ENCODE measurements around the gene CDCA4. TPM values are rescaled to one million over a fixed set of nuclear protein-coding genes. Genes with fewer than 3 reads are reported as not detected.
A peak's percentile ranks its signal among the peaks of the same experiment; 100 is the strongest.

Gene CDCA4
- polyA plus RNA-seq, 1 of the 3 experiments (the other 2 are of a cell fraction) = 26.8 TPM

DNA sequence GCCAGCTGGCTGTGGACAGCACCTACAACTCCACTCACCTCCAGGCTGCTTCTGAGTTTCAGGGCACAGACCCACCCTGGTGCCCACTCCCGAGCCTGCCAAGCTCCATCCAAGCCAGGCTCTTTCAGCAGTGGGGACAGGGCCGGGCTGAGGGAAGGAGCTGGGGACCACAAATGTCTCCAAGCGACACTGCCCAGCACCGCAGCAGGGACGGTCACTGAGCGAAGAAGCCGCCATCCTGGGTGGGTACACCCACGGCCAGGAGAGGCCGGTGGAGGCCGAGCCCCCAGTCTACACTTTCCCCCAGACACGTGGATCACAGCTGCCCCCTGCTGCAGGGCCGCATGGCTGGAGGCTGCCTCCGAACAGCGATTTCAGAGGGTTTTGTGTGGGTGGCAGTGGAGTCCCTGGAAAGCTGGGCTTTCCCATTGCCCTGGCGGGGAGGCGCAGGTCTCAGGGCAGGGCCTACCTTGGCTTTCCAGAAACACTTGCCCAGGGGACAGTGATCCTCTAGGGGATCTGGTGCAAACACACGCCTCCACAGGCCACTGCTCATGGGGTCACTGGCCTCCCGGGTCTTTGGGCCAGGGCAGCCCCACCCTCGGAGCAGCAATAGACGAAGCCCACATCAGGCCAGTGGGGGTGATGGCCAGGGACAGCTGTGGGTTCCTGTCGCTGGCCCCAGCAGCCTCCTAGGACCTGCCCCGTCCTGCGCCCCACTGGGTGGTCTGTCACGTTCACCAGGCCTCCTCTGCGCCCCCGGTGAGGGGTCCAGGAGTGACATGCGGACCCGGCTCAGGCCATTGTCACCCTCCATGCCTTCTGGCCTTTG is 45.6 kb upstream of the CDCA4 start (continued):
- TF ChIP-seq, protein P1, sequence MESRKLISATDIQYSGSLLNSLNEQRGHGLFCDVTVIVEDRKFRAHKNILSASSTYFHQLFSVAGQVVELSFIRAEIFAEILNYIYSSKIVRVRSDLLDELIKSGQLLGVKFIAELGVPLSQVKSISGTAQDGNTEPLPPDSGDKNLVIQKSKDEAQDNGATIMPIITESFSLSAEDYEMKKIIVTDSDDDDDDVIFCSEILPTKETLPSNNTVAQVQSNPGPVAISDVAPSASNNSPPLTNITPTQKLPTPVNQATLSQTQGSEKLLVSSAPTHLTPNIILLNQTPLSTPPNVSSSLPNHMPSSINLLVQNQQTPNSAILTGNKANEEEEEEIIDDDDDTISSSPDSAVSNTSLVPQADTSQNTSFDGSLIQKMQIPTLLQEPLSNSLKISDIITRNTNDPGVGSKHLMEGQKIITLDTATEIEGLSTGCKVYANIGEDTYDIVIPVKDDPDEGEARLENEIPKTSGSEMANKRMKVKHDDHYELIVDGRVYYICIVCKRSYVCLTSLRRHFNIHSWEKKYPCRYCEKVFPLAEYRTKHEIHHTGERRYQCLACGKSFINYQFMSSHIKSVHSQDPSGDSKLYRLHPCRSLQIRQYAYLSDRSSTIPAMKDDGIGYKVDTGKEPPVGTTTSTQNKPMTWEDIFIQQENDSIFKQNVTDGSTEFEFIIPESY (IDR thresholded peaks at IDR 0.05; ENCODE audit: borderline replicate concordance, low read depth) = no peak
- TF ChIP-seq, protein P2, sequence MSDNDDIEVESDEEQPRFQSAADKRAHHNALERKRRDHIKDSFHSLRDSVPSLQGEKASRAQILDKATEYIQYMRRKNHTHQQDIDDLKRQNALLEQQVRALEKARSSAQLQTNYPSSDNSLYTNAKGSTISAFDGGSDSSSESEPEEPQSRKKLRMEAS (IDR thresholded peaks at IDR 0.05; ENCODE audit: low read depth) = no peak
- no peak for TF ChIP-seq FOSL2 (IDR thresholded peaks at IDR 0.05; ENCODE audit: borderline replicate concordance, low read depth)
- TF ChIP-seq TEAD4 (IDR thresholded peaks at IDR 0.05; ENCODE audit: borderline replicate concordance, insufficient read depth) = no peak
- TF ChIP-seq NFIC (IDR thresholded peaks at IDR 0.05; ENCODE audit: borderline replicate concordance) = no peak
- TF ChIP-seq GABPA (IDR thresholded peaks at IDR 0.05; ENCODE audit: low read depth) = no peak
- TF ChIP-seq MEF2A (IDR thresholded peaks at IDR 0.05; ENCODE audit: borderline replicate concordance, low read depth) = no peak
- TF ChIP-seq USF2 (IDR thresholded peaks at IDR 0.05; ENCODE audit: borderline replicate concordance, low read depth, low read length) = no peak
- no peak for TF ChIP-seq RXRA (IDR thresholded peaks at IDR 0.05; ENCODE audit: borderline replicate concordance, low read depth)

GRCh38 chr14:105065280-105066228 is 44.7 kb upstream of the CDCA4 start, which contains the start of gene GPR132:
TSS of gene GPR132 (minus strand) at chr14:105065430. CDS start at chr14:105055420, 10,010 bp downstream.
- CTCF ChIA-PET = interaction anchor here (0.7 to 4.3 kb wide), 3 partner anchors 10 to 21 kb away, joined by 3 to 25 read pairs (median 3); no protein-coding TSS in a partner anchor
- POLR2A ChIA-PET = no interaction called here
- no peak within 1 kb of the TSS for H3K9ac ChIP-seq
- no peaks in the 10 kb centered on the region; a peak in 1 of 4 replicates for H3K4me1 ChIP-seq (ENCODE audit: control insufficient read depth in 1 of 2, insufficient read depth in 2 of 2, low read depth in 1 of 2, low read length in 1 of 2)
- H3K27me3 ChIP-seq (ENCODE audit: insufficient read depth) = no peaks in the 10 kb centered on the region
- DNase-seq = no peak
- no peak within 1 kb of the TSS for H3K4me2 ChIP-seq
- H3K9me3 ChIP-seq = no peaks in the 10 kb centered on the region
- H2AFZ ChIP-seq (ENCODE audit: low read depth) = 0 out of 2 replicates have a peak within 1 kb of the TSS, but pooled peaks have one; percentile 22
- H3K79me2 ChIP-seq (ENCODE audit: insufficient read depth) = no peaks in the 10 kb centered on the region
- 81% methylated on average over 15 of the region's 22 CpGs for WGBS (ENCODE audit: low lambda C conversion rate)
- no peaks in the 10 kb centered on the region for H3K36me3 ChIP-seq (replicated peaks in 1 of 2; ENCODE audit: control insufficient read depth in 1 of 2, insufficient read depth in 2 of 2, low read length in 1 of 2)
- H3F3A ChIP-seq (replicated peaks; ENCODE audit: insufficient read depth) = no peaks in the 10 kb centered on the region
- no peak within 1 kb of the TSS for H3K4me3 ChIP-seq (ENCODE audit: low read depth in 2 of 2, low read length in 1 of 2)
- no peaks in the 10 kb centered on the region for H3K9me2 ChIP-seq
- H3K27ac ChIP-seq (ENCODE audit: low read depth in 2 of 2, low read length in 1 of 2) = no peak within 1 kb of the TSS
- H4K20me1 ChIP-seq (ENCODE audit: insufficient read depth) = no peaks in the 10 kb centered on the region
- no peak for TF ChIP-seq EZH2phosphoT487 (IDR thresholded peaks at IDR 0.05; ENCODE audit: borderline replicate concordance, low read depth)
- TF ChIP-seq GATA2 (CRISPR knock-in tag; IDR thresholded peaks at IDR 0.05) = no peak
- TF ChIP-seq TAF1 (IDR thresholded peaks at IDR 0.05; ENCODE audit: borderline replicate concordance, low read depth, low read length) = no peak
- TF ChIP-seq FOSL2 (IDR thresholded peaks at IDR 0.05; ENCODE audit: borderline replicate concordance, low read depth) = no peak
- TF ChIP-seq, protein P3, sequence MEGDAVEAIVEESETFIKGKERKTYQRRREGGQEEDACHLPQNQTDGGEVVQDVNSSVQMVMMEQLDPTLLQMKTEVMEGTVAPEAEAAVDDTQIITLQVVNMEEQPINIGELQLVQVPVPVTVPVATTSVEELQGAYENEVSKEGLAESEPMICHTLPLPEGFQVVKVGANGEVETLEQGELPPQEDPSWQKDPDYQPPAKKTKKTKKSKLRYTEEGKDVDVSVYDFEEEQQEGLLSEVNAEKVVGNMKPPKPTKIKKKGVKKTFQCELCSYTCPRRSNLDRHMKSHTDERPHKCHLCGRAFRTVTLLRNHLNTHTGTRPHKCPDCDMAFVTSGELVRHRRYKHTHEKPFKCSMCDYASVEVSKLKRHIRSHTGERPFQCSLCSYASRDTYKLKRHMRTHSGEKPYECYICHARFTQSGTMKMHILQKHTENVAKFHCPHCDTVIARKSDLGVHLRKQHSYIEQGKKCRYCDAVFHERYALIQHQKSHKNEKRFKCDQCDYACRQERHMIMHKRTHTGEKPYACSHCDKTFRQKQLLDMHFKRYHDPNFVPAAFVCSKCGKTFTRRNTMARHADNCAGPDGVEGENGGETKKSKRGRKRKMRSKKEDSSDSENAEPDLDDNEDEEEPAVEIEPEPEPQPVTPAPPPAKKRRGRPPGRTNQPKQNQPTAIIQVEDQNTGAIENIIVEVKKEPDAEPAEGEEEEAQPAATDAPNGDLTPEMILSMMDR (IDR thresholded peaks at IDR 0.05) = no peak
- TF ChIP-seq TEAD4 (IDR thresholded peaks at IDR 0.05; ENCODE audit: borderline replicate concordance, insufficient read depth) = no peak
- no peak for TF ChIP-seq YY1 (IDR thresholded peaks at IDR 0.05; ENCODE audit: low read depth)
- TF ChIP-seq JUND (IDR thresholded peaks at IDR 0.05) = no peak
- TF ChIP-seq REST (IDR thresholded peaks at IDR 0.05; ENCODE audit: low read depth, low read length) = no peak
- no peak for TF ChIP-seq NFIC (IDR thresholded peaks at IDR 0.05; ENCODE audit: borderline replicate concordance)
- no peak for TF ChIP-seq SIN3A (IDR thresholded peaks at IDR 0.05; ENCODE audit: borderline replicate concordance, low read depth, low read length)
- TF ChIP-seq RFX5 (IDR thresholded peaks at IDR 0.05; ENCODE audit: low read length) = no peak
